ENCODE measurements around the gene EFEMP2. TPM values are rescaled to one million over a fixed set of nuclear protein-coding genes. Genes with fewer than 3 reads are reported as not detected.
A peak's percentile ranks its signal among the peaks of the same experiment; 100 is the strongest.

EFEMP2 gene
- total RNA-seq, 1 experiment from 2014 or later, result 4.5 TPM

GRCh38 chr11:65882120-65883057 is 9.8 kb upstream of the EFEMP2 start:
- Histone ChIP-seq H3K4me2 (ENCODE audit: low read length) (no peak overlapping the region), H3K36me3 (ENCODE audit: low read depth, low read length) (peaks cover 37% of the 10 kb centered on the region), H4K20me1 (ENCODE audit: low read length) (no peaks in the 10 kb centered on the region), H3K9me3 (ENCODE audit: low read length) (no peaks in the 10 kb centered on the region), H3K9me2 (replicated peaks; ENCODE audit: low read length) (no peaks in the 10 kb centered on the region), H3K9ac (ENCODE audit: low read length) (no peak overlapping the region), H3K27me3 (ENCODE audit: low read length) (no peaks in the 10 kb centered on the region), H3K4me1 (ENCODE audit: insufficient read depth, low read length) (peaks cover 10% of the 10 kb centered on the region), H3K4me3 (ENCODE audit: low read length) (no peak overlapping the region), H3F3A (ENCODE audit: low read length, unreplicated experiment) (no peaks in the 10 kb centered on the region), H3K79me2 (ENCODE audit: low read length) (peaks cover 27% of the 10 kb centered on the region), H2AFZ (ENCODE audit: low read length) (no peak overlapping the region), H3K27ac (ENCODE audit: low read length) (no peak overlapping the region)
- no TSS peak for BruUV-seq (replicated peaks)
- POLR2A ChIA-PET (ENCODE audit: unreplicated experiment), result no interaction called here
- intact Hi-C loops (cut with micrococcal nuclease), result no loop called here
- TF ChIP-seq EZH2phosphoT487 (IDR thresholded peaks at IDR 0.05; ENCODE audit: borderline replicate concordance, low read length) (no peak), EZH2 (IDR thresholded peaks at IDR 0.05; ENCODE audit: low read length, unreplicated experiment) (no peak)
- TF ChIP-seq, protein P1, sequence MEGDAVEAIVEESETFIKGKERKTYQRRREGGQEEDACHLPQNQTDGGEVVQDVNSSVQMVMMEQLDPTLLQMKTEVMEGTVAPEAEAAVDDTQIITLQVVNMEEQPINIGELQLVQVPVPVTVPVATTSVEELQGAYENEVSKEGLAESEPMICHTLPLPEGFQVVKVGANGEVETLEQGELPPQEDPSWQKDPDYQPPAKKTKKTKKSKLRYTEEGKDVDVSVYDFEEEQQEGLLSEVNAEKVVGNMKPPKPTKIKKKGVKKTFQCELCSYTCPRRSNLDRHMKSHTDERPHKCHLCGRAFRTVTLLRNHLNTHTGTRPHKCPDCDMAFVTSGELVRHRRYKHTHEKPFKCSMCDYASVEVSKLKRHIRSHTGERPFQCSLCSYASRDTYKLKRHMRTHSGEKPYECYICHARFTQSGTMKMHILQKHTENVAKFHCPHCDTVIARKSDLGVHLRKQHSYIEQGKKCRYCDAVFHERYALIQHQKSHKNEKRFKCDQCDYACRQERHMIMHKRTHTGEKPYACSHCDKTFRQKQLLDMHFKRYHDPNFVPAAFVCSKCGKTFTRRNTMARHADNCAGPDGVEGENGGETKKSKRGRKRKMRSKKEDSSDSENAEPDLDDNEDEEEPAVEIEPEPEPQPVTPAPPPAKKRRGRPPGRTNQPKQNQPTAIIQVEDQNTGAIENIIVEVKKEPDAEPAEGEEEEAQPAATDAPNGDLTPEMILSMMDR (conservative IDR thresholded peaks at IDR 0.05; ENCODE audit: low read depth, low read length), result no peak
- CTCF ChIA-PET, result interaction anchor here (0.7 kb wide), 1 partner anchor 102 kb away, joined by 4 read pairs; no protein-coding TSS in a partner anchor
- DNase-seq (no peak), ATAC-seq (no peak)

- Histone ChIP-seq H3K9ac (ENCODE audit: low read length) (no peak overlapping the region), H3K4me2 (ENCODE audit: low read length) (no peak overlapping the region), H3K4me1 (ENCODE audit: insufficient read depth, low read length) (no peaks in the 10 kb centered on the region), H2AFZ (ENCODE audit: low read length) (no peak overlapping the region), H3K27ac (ENCODE audit: low read length) (no peak overlapping the region), H3K27me3 (ENCODE audit: low read length) (no peaks in the 10 kb centered on the region), H3K9me3 (ENCODE audit: low read length) (no peaks in the 10 kb centered on the region), H3K79me2 (ENCODE audit: low read length) (peaks cover 13% of the 10 kb centered on the region; the same call in 1 of the 2 replicates), H3K36me3 (ENCODE audit: low read depth, low read length) (peaks cover 28% of the 10 kb centered on the region; the same call in 1 of the 2 replicates), H4K20me1 (ENCODE audit: low read length) (no peaks in the 10 kb centered on the region), H3K9me2 (replicated peaks; ENCODE audit: low read length) (no peaks in the 10 kb centered on the region), H3K4me3 (ENCODE audit: low read length) (no peak overlapping the region), H3F3A (ENCODE audit: low read length, unreplicated experiment) (no peaks in the 10 kb centered on the region)
- ChIA-PET CTCF (interaction anchor here (0.6 kb wide), 1 partner anchor 34 kb away, joined by 3 read pairs; no protein-coding TSS in a partner anchor), POLR2A (ENCODE audit: unreplicated experiment) (no interaction called here)
- DNase-seq (no peak), ATAC-seq (peak; percentile 32)
- TF ChIP-seq, protein P1 (conservative IDR thresholded peaks at IDR 0.05; ENCODE audit: low read depth, low read length), result no peak
- TF ChIP-seq EZH2phosphoT487 (IDR thresholded peaks at IDR 0.05; ENCODE audit: borderline replicate concordance, low read length) (no peak), EZH2 (IDR thresholded peaks at IDR 0.05; ENCODE audit: low read length, unreplicated experiment) (no peak)
- intact Hi-C loops (cut with micrococcal nuclease), result no loop called here
- BruUV-seq (replicated peaks), result no TSS peak
Measured at GRCh38 chr11:65880844-65881421, 8.3 kb upstream of the EFEMP2 start.

Measured in PC-3 (cell line).